Measurements from ENCODE around the gene ABCB9.

- TF ChIP-seq CTCF (IDR thresholded peaks at IDR 0.05) (no peak), POLR2A (IDR thresholded peaks at IDR 0.05) (no peak)
Measured at GRCh38 chr12:122990961-122991622, 24.8 kb upstream of the ABCB9 start.

Measured in uterus (tissue), 2 donors.